ES-I3 (cell line): ENCODE measurements around the gene ELMOD1.

Experiments used
- H3K36me3 ChIP-seq: 2 replicates; pipeline ENCODE4 v1.6.1; 2013; ENCODE audit warnings: mild to moderate bottlenecking, low read length, control low read depth, moderate library complexity; ENCODE audit not compliant: insufficient read depth
- H3K4me1 ChIP-seq: 2 replicates; pipeline ENCODE4 v1.6.1; 2013; ENCODE audit warnings: mild to moderate bottlenecking, control low read depth, low read length; ENCODE audit not compliant: insufficient read depth
- H3K9ac ChIP-seq: 2 replicates; pipeline ENCODE4 v1.6.1; 2013; ENCODE audit warnings: low read depth, mild to moderate bottlenecking, low read length, moderate library complexity
- H3K9me3 ChIP-seq: 2 replicates; pipeline ENCODE4 v1.6.1; 2013; ENCODE audit warnings: mild to moderate bottlenecking, low read length, moderate library complexity; ENCODE audit not compliant: control insufficient read depth, insufficient read depth

ELMOD1 gene

GRCh38 chr11:107594736-107595135, 3.8 kb downstream of the ELMOD1 start:
- Histone ChIP-seq H3K4me1 (peaks cover 8% of the 10 kb centered on the region; the same call in 1 of the 2 replicates), H3K9ac (no peak overlapping the region), H3K36me3 (no peaks in the 10 kb centered on the region), H3K9me3 (no peaks in the 10 kb centered on the region)

GRCh38 chr11:107598225-107599139, 7.5 kb downstream of the ELMOD1 start:
- H3K36me3 ChIP-seq, result no peaks in the 10 kb centered on the region
- no peaks in the 10 kb centered on the region for H3K9me3 ChIP-seq
- H3K9ac ChIP-seq, result no peak overlapping the region
- H3K4me1 ChIP-seq, result no peaks in the 10 kb centered on the region; the same call in 1 of the 2 replicates

GRCh38 chr11:107605061-107606006, 14.4 kb downstream of the ELMOD1 start:
- no peaks in the 10 kb centered on the region; the same call in 1 of the 2 replicates for H3K36me3 ChIP-seq
- no peaks in the 10 kb centered on the region for H3K9me3 ChIP-seq
- H3K9ac ChIP-seq, result no peak overlapping the region
- H3K4me1 ChIP-seq, result peaks cover 21% of the 10 kb centered on the region

- Histone ChIP-seq H3K9me3 (no peaks in the 10 kb centered on the region), H3K9ac (no peak overlapping the region), H3K36me3 (no peaks in the 10 kb centered on the region; the same call in 1 of the 2 replicates), H3K4me1 (peaks cover 21% of the 10 kb centered on the region)
Measured at GRCh38 chr11:107606141-107606540, 15.2 kb downstream of the ELMOD1 start.

GRCh38 chr11:107608809-107609208, 17.9 kb downstream of the ELMOD1 start:
- Histone ChIP-seq H3K36me3 (no peaks in the 10 kb centered on the region; the same call in 1 of the 2 replicates), H3K9ac (no peak overlapping the region), H3K9me3 (no peaks in the 10 kb centered on the region), H3K4me1 (peaks cover 21% of the 10 kb centered on the region)

GRCh38 chr11:107609400-107610218, 18.7 kb downstream of the ELMOD1 start:
- no peak overlapping the region for H3K9ac ChIP-seq
- no peaks in the 10 kb centered on the region for H3K9me3 ChIP-seq
- H3K4me1 ChIP-seq, result peaks cover 21% of the 10 kb centered on the region
- no peaks in the 10 kb centered on the region; the same call in 1 of the 2 replicates for H3K36me3 ChIP-seq

GRCh38 chr11:107612445-107612844, 21.5 kb downstream of the ELMOD1 start:
- Histone ChIP-seq H3K9ac (no peak overlapping the region), H3K4me1 (peaks cover 13% of the 10 kb centered on the region; the same call in 1 of the 2 replicates), H3K36me3 (no peaks in the 10 kb centered on the region), H3K9me3 (no peaks in the 10 kb centered on the region)

- Histone ChIP-seq H3K36me3 (no peaks in the 10 kb centered on the region), H3K9me3 (no peaks in the 10 kb centered on the region), H3K4me1 (no peaks in the 10 kb centered on the region), H3K9ac (no peak overlapping the region)
Measured at GRCh38 chr11:107619926-107620325, 29.0 kb downstream of the ELMOD1 start.

GRCh38 chr11:107621081-107621480, 30.1 kb downstream of the ELMOD1 start:
- peaks cover 11% of the 10 kb centered on the region; the same call in 1 of the 2 replicates for H3K4me1 ChIP-seq
- H3K9me3 ChIP-seq, result no peaks in the 10 kb centered on the region
- H3K36me3 ChIP-seq, result no peaks in the 10 kb centered on the region
- H3K9ac ChIP-seq, result no peak overlapping the region

GRCh38 chr11:107623183-107623582, 32.2 kb downstream of the ELMOD1 start:
- no peak overlapping the region for H3K9ac ChIP-seq
- H3K9me3 ChIP-seq, result no peaks in the 10 kb centered on the region
- H3K4me1 ChIP-seq, result peaks cover 13% of the 10 kb centered on the region; the same call in 1 of the 2 replicates
- no peaks in the 10 kb centered on the region for H3K36me3 ChIP-seq

- H3K36me3 ChIP-seq, result no peaks in the 10 kb centered on the region
- H3K4me1 ChIP-seq, result peaks cover 13% of the 10 kb centered on the region; the same call in 1 of the 2 replicates
- no peaks in the 10 kb centered on the region for H3K9me3 ChIP-seq
- no peak overlapping the region for H3K9ac ChIP-seq
Measured at GRCh38 chr11:107624983-107625684, 34.2 kb downstream of the ELMOD1 start.

- Histone ChIP-seq H3K4me1 (peaks cover 16% of the 10 kb centered on the region; the same call in 1 of the 2 replicates), H3K9me3 (no peaks in the 10 kb centered on the region), H3K36me3 (no peaks in the 10 kb centered on the region), H3K9ac (no peak overlapping the region)
Measured at GRCh38 chr11:107625685-107625989, 34.7 kb downstream of the ELMOD1 start.

- H3K9ac ChIP-seq, result no peak overlapping the region
- H3K36me3 ChIP-seq, result no peaks in the 10 kb centered on the region
- no peaks in the 10 kb centered on the region for H3K9me3 ChIP-seq
- H3K4me1 ChIP-seq, result peaks cover 6% of the 10 kb centered on the region; the same call in 1 of the 2 replicates
Measured at GRCh38 chr11:107631043-107631442, 40.1 kb downstream of the ELMOD1 start.
